ENCODE measurements around the gene CLDN16.

DNA sequence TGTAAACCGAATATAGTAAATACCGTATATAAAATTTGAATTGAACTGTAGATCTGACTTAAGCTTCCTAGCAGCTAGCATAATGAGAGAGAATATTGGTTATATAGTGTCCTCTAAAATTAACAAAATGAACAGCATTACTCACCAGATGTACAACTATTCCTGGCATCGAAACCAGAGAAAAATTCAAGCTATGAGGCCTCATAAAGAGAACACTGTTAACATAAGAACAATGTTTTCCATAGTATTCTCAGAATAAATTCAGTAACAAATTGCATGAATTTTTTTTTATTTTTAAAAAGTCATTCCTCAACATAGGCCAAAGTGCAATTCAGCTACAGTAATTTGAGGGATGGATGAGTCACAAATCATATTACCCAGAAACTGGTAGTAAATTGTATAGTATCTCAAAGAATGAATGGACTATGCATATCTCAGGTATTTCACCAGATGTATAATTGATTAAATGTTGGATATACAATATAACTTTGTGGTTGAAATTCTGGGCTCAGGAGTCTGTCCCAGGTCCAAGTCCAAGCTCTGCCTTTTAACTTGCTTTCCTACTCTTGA is 56.7 kb downstream of the CLDN16 start:
- TF ChIP-seq, protein P1, sequence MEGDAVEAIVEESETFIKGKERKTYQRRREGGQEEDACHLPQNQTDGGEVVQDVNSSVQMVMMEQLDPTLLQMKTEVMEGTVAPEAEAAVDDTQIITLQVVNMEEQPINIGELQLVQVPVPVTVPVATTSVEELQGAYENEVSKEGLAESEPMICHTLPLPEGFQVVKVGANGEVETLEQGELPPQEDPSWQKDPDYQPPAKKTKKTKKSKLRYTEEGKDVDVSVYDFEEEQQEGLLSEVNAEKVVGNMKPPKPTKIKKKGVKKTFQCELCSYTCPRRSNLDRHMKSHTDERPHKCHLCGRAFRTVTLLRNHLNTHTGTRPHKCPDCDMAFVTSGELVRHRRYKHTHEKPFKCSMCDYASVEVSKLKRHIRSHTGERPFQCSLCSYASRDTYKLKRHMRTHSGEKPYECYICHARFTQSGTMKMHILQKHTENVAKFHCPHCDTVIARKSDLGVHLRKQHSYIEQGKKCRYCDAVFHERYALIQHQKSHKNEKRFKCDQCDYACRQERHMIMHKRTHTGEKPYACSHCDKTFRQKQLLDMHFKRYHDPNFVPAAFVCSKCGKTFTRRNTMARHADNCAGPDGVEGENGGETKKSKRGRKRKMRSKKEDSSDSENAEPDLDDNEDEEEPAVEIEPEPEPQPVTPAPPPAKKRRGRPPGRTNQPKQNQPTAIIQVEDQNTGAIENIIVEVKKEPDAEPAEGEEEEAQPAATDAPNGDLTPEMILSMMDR (IDR thresholded peaks at IDR 0.05), result no peak
- TF ChIP-seq ZFX (IDR thresholded peaks at IDR 0.05; ENCODE audit: borderline replicate concordance), result no peak

All from 22Rv1 (cell line).